ENCODE results near the gene ZNF691. TPM values are rescaled to one million over a fixed set of nuclear protein-coding genes. Genes with fewer than 3 reads are reported as not detected.

The ZNF691 gene
- 1 to 10 TPM; 2.0 to 9.2 (median 5.5) TPM for total RNA-seq

GRCh38 chr1:42846257-42847110, at the start of gene ZNF691:
ZNF691 (plus strand) TSS chr1:42846613; CDS start chr1:42849659, 3,046 bp downstream.
- WGBS, 2 donors, result 1 to 2% methylated on average over 30 to 38 of the region's 50 CpGs

DNA sequence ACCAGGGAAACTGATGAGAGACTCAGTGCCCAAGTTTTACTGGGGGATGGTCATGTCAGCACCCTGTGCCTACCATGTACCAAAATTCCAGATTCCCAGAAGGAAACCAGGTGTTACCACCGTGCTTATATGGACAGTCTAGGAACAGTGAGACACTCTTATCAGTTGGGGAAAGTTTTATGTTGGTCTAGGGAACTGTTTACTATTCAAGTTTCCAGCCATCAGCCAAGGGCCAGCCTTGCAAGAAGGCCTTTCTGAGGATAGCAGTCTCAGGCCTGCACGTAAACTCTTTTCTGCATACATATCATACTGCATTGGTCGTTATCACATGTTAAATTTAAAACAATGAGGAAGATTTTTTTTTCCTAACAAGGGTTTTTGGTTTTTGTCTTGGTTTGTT, 49.0 kb upstream of the ZNF691 start:
- Histone ChIP-seq H3K27ac (no peak overlapping the region), H3K9me3 (no peaks in the 10 kb centered on the region), H3K36me3 (no peaks in the 10 kb centered on the region), H3K27me3 (no peaks in the 10 kb centered on the region), H3K4me1 (no peaks in the 10 kb centered on the region), H3K4me3 (no peak overlapping the region)
- DNase-seq, result no peak
- no peak for TF ChIP-seq CTCF (IDR thresholded peaks at IDR 0.05)
- TF ChIP-seq POLR2A (IDR thresholded peaks at IDR 0.05), result no peak
- intact Hi-C loops (cut with DNase I), result no loop called here
- 79 to 85% methylated on average over 3 of the region's 3 CpGs for WGBS, 2 donors

More at GRCh38 chr1:42846257-42847110, at the start of gene ZNF691:
- peak within 1 kb of the TSS; percentile 77 to 96 (median 86) for H3K4me3 ChIP-seq
- peaks cover 6 to 24% (median 12%) of the 10 kb centered on the region in 3 donors for H3K4me1 ChIP-seq
- no peaks in the 10 kb centered on the region for H3K27me3 ChIP-seq
- peak within 1 kb of the TSS; percentile 87 to 90 (median 88) for H3K27ac ChIP-seq
- peaks cover 2 to 48% (median 7%) of the 10 kb centered on the region in 3 donors for H3K36me3 ChIP-seq
- TF ChIP-seq POLR2A (IDR thresholded peaks at IDR 0.05) (peak in 2 of 4 donors; percentile 55 to 71), CTCF (IDR thresholded peaks at IDR 0.05) (peak in 4 of 6 experiments; percentile 33 to 54 (median 34))
- intact Hi-C loops (cut with DNase I), result no loop called here
- peak; percentile 82 for DNase-seq
- H3K9me3 ChIP-seq, result peaks cover 0 to 6% (median 0%) of the 10 kb centered on the region in 3 donors

DNA sequence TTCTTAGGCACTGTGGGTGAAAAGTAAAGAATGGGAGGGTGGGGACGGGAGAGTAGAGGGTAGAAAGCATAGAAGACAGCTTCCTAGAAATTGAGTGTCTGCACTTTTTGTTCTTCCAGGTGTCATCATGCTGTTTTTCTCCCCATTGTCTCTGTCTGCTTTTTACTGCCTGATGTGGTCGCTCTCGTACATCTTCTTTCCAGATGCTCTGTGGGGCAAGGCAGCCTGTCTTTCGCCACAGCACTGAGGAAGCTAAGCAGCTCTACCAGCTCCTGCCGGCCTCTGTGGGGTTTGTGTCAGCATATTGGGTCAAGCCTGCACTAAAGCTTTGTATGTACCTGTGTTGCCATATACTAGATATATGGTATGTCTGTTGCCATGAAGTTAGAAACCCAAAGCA, 48.4 kb upstream of the ZNF691 start:
- no peaks in the 10 kb centered on the region for H3K36me3 ChIP-seq
- no peaks in the 10 kb centered on the region for H3K9me3 ChIP-seq
- no peaks in the 10 kb centered on the region for H3K27me3 ChIP-seq
- TF ChIP-seq CTCF (IDR thresholded peaks at IDR 0.05) (no peak), POLR2A (IDR thresholded peaks at IDR 0.05) (no peak)
- DNase-seq, result no peak
- H3K4me3 ChIP-seq, result no peak overlapping the region
- intact Hi-C loops (cut with DNase I), result no loop called here
- no peaks in the 10 kb centered on the region for H3K4me1 ChIP-seq
- WGBS, 2 donors, result 92% methylated on average over 5 of the region's 5 CpGs
- H3K27ac ChIP-seq, result no peak overlapping the region

DNA sequence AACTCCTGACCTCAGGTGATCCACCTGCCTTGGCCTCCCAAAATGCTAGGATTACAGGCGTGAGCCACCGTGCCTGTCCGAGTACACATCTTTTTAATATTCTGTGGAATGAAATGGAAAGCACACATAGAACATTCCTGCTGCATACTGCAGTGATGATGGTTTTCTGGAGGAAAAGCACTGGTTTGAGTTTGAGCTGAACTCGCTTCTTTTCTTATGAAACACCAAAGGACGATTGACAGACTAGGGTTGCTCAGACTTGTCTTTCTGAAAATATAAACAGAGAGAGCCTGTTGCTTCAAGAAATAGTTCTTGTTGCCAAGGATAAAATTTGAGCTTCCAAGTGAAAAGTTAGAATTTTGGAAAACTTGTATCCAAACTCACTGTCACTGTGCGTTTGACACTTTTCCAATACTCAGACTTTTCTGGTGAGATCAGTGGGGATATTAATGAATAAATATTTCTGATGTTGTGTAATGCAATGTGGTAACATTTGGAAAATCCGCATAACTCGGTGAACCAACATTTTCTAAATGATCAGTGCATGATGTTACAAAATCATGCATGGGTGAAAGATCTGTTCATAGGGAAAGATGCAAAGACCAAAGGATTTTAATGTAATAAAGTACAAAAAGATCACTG, 44.5 kb upstream of the ZNF691 start:
- no peaks in the 10 kb centered on the region for H3K27me3 ChIP-seq
- TF ChIP-seq POLR2A (IDR thresholded peaks at IDR 0.05) (no peak), CTCF (IDR thresholded peaks at IDR 0.05) (no peak)
- H3K27ac ChIP-seq, result peak overlapping the region in 2 of 4 donors; percentile 31 to 40
- no peaks in the 10 kb centered on the region for H3K9me3 ChIP-seq
- peaks cover 0 to 10% (median 0%) of the 10 kb centered on the region in 3 donors for H3K36me3 ChIP-seq
- intact Hi-C loops (cut with DNase I), result no loop called here
- H3K4me1 ChIP-seq, result no peaks in the 10 kb centered on the region
- WGBS, 2 donors, result 34 to 61% methylated on average over 8 of the region's 8 CpGs
- DNase-seq, result no peak
- no peak overlapping the region for H3K4me3 ChIP-seq

GRCh38 chr1:42806171-42806570, 40.2 kb upstream of the ZNF691 start:
- Histone ChIP-seq H3K4me1 (no peaks in the 10 kb centered on the region), H3K27me3 (no peaks in the 10 kb centered on the region), H3K9me3 (no peaks in the 10 kb centered on the region), H3K4me3 (no peak overlapping the region), H3K27ac (no peak overlapping the region), H3K36me3 (peaks cover 0 to 26% (median 0%) of the 10 kb centered on the region in 3 donors)
- no peak for TF ChIP-seq CTCF (IDR thresholded peaks at IDR 0.05)
- no peak for TF ChIP-seq POLR2A (IDR thresholded peaks at IDR 0.05)
- intact Hi-C loops (cut with DNase I), result no loop called here
- DNase-seq, result no peak

Measured in esophagus squamous epithelium (tissue), 5 donors.